Choroid plexus epithelial cell (primary cell): ENCODE measurements around the gene COL4A2.

Source experiments
- DNase-seq: peaks from one replicate; pipeline ENCODE4 v3.0.0-alpha.2; 2010; ENCODE audit warnings: low read depth
- H3K4me3 ChIP-seq: 2 replicates; pipeline ENCODE4 v1.5.1; 2011; ENCODE audit warnings: low read depth, mild to moderate bottlenecking, control low read depth, low read length, moderate library complexity
- CTCF ChIP-seq: conservative IDR thresholded peaks from 2 replicates; pipeline ENCODE4 v1.5.1; 2011; ENCODE audit warnings: low read depth, mild to moderate bottlenecking, control low read depth, inconsistent platforms, low read length, moderate library complexity

COL4A2 gene

GRCh38 chr13:110354123-110354627, 47.1 kb downstream of the COL4A2 start:
- DNase-seq: no peak
- no peak overlapping the region for H3K4me3 ChIP-seq
- TF ChIP-seq CTCF: no peak

GRCh38 chr13:110354715-110355473, 47.8 kb downstream of the COL4A2 start:
- H3K4me3 ChIP-seq: no peak overlapping the region
- no peak for DNase-seq
- no peak for TF ChIP-seq CTCF

GRCh38 chr13:110356362-110356761, 49.3 kb downstream of the COL4A2 start:
- TF ChIP-seq CTCF: no peak
- DNase-seq: no peak
- no peak overlapping the region for H3K4me3 ChIP-seq

GRCh38 chr13:110358381-110358780, 51.3 kb downstream of the COL4A2 start:
- no peak for DNase-seq
- no peak for TF ChIP-seq CTCF
- no peak overlapping the region for H3K4me3 ChIP-seq

- TF ChIP-seq CTCF: no peak
- H3K4me3 ChIP-seq: no peak overlapping the region
- DNase-seq: peak; percentile 88
Observed at GRCh38 chr13:110359840-110360301, 52.8 kb downstream of the COL4A2 start.

- no peak for TF ChIP-seq CTCF
- DNase-seq: no peak
- H3K4me3 ChIP-seq: no peak overlapping the region
Observed at GRCh38 chr13:110360598-110360997, 53.5 kb downstream of the COL4A2 start.

GRCh38 chr13:110361365-110361911, 54.4 kb downstream of the COL4A2 start:
- no peak for TF ChIP-seq CTCF
- peak; percentile 98 for DNase-seq

More at GRCh38 chr13:110361365-110361911, 54.4 kb downstream of the COL4A2 start:
- no peak overlapping the region for H3K4me3 ChIP-seq
